ENCODE data around the gene LRRTM4.

DNA sequence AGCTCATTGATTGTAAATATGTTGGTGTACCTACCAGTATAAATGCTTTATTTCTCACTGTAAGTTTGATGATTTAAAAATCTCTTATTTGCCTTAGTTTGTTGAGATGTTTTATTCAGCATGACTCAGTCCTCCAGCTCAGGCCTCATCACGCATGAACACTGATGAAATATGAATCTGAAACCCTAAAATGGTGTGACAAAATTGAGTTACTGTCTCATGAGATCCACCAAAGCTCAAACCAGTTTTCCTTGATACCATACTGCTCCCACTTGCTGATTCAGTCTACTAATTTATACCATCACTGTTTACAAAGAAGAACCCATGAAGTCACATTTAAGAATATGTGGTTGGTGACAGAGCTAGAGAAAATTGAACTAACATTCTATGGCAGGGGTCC lies 524.9 kb downstream of the LRRTM4 start:
- no peak for TF ChIP-seq CTCF (IDR thresholded peaks at IDR 0.05; ENCODE audit: poor library complexity)
- no peak for TF ChIP-seq EZH2 (IDR thresholded peaks at IDR 0.05; ENCODE audit: borderline replicate concordance)
- TF ChIP-seq EZH2phosphoT487 (IDR thresholded peaks at IDR 0.05; ENCODE audit: low read depth, severe bottlenecking, unreplicated experiment), result no peak

All from hepatocyte (in vitro differentiated cells).